NCI-H146 treated with DMSO at 0.1 percent for 48 hours (cell line): ENCODE measurements around the gene RAB3GAP1.
"Not testable (repeated sequence)": the region's sequence is repeated elsewhere in the genome, so short reads cannot be mapped to it uniquely, and the experiment has no call there.

Source experiments
- DNase-seq: peaks from one replicate; lab custom pipeline; 2025; ENCODE audit not compliant: unreplicated experiment; lab: John Stamatoyannopoulos, UW

RAB3GAP1 gene

GRCh38 chr2:135099802-135100483, 47.9 kb downstream of the RAB3GAP1 start:
- DNase-seq = no peak

- DNase-seq = no peak
Measured at GRCh38 chr2:135103843-135104242, 51.8 kb downstream of the RAB3GAP1 start.

GRCh38 chr2:135105513-135106316, 53.6 kb downstream of the RAB3GAP1 start:
- not testable (repeated sequence) for DNase-seq

GRCh38 chr2:135113322-135113721, 61.2 kb downstream of the RAB3GAP1 start:
- no peak for DNase-seq

- DNase-seq = no peak
Measured at GRCh38 chr2:135119582-135119981, 67.5 kb downstream of the RAB3GAP1 start.

GRCh38 chr2:135121016-135121657, 69.0 kb downstream of the RAB3GAP1 start:
- DNase-seq = no peak

- DNase-seq = not testable (repeated sequence)
Measured at GRCh38 chr2:135121658-135122039, 69.6 kb downstream of the RAB3GAP1 start.

- DNase-seq = no peak
Measured at GRCh38 chr2:135124924-135125886, 73.1 kb downstream of the RAB3GAP1 start.

- DNase-seq = no peak
Measured at GRCh38 chr2:135125940-135126339, 73.8 kb downstream of the RAB3GAP1 start.

- DNase-seq = no peak
Measured at GRCh38 chr2:135130751-135131150, 78.7 kb downstream of the RAB3GAP1 start.

GRCh38 chr2:135132314-135132713, 80.2 kb downstream of the RAB3GAP1 start:
- DNase-seq = no peak

GRCh38 chr2:135140606-135141005, 88.5 kb downstream of the RAB3GAP1 start:
- no peak for DNase-seq

- DNase-seq = no peak
Measured at GRCh38 chr2:135142323-135142722, 90.2 kb downstream of the RAB3GAP1 start.

- DNase-seq = no peak
Measured at GRCh38 chr2:135144343-135144742, 92.3 kb downstream of the RAB3GAP1 start.

- no peak for DNase-seq
Measured at GRCh38 chr2:135149251-135149650, 97.2 kb downstream of the RAB3GAP1 start.

GRCh38 chr2:135150725-135151124, 98.6 kb downstream of the RAB3GAP1 start:
- DNase-seq = no peak

- no peak for DNase-seq
Measured at GRCh38 chr2:135151615-135152014, 99.5 kb downstream of the RAB3GAP1 start.

GRCh38 chr2:135152361-135152760, 100.3 kb downstream of the RAB3GAP1 start:
- no peak for DNase-seq

- no peak for DNase-seq
Measured at GRCh38 chr2:135154962-135155361, 102.9 kb downstream of the RAB3GAP1 start.

GRCh38 chr2:135157856-135158255, 105.8 kb downstream of the RAB3GAP1 start:
- no peak for DNase-seq

GRCh38 chr2:135159191-135159590, 107.1 kb downstream of the RAB3GAP1 start:
- DNase-seq = no peak
